Tibial nerve (tissue), 4 donors: ENCODE results near the gene LSP1. TPM values are rescaled to one million over a fixed set of nuclear protein-coding genes. Genes with fewer than 3 reads are reported as not detected.

Experiments used
- DNase-seq, 2 donors: peaks; one replicate each; pipeline ENCODE4 v3.0.0-alpha.2; 2019; ENCODE audit warnings: low spot score in 2 of 2
- H3K27ac ChIP-seq, 4 donors: fragments of 200-600 bp; sonication (generic) in 3 of 4; one replicate each; pipeline ENCODE4 v1.5.1; 2017 to 2019; ENCODE audit warnings: mild to moderate bottlenecking in 1 of 4
- H3K27me3 ChIP-seq, 2 donors: fragments of 200-600 bp; sonication (generic) in 1 of 2; one replicate each; pipeline versions ENCODE4 v1.5.1 to v1.6.0; 2017 to 2019
- H3K36me3 ChIP-seq, 3 donors: fragments of 200-600 bp; sonication (generic); one replicate each; pipeline ENCODE4 v1.5.1; 2018 to 2019
- H3K4me1 ChIP-seq, 4 donors: fragments of 200-600 bp; sonication (generic) in 3 of 4; one replicate each; pipeline ENCODE4 v1.5.1; 2017 to 2019
- H3K4me3 ChIP-seq, 4 donors: fragments of 200-600 bp; sonication (generic) in 3 of 4; one replicate each; pipeline ENCODE4 v1.5.1; 2017 to 2019; ENCODE audit warnings: mild to moderate bottlenecking in 1 of 4, moderate library complexity in 1 of 4
- H3K9me3 ChIP-seq, 4 donors: fragments of 200-600 bp; sonication (generic) in 3 of 4; one replicate each; pipeline ENCODE4 v1.5.1; 2017 to 2019
- EP300 ChIP-seq, 2 donors: sonication (generic); formaldehyde crosslinking; IDR thresholded peaks; one replicate each; pipeline ENCODE4 v1.6.1; 2017; ENCODE audit warnings: antibody characterized with exemption in 2 of 2, mild to moderate bottlenecking in 1 of 2
- POLR2A ChIP-seq, 2 donors: fragments of 450-650 bp; IDR thresholded peaks; one replicate each; pipeline ENCODE4 v1.6.1; 2017; ENCODE audit warnings: antibody characterized with exemption in 2 of 2, mild to moderate bottlenecking in 2 of 2, moderate library complexity in 2 of 2
- WGBS, 2 donors: methylation state at CpG; one replicate each; pipeline ENCODE4 v1.1.5; 2018; 5-methylcytosine and 5-hydroxymethylcytosine counted together
- total RNA-seq, 4 donors: library from RNA; depleted of rRNA; stranded (reverse); fragments of >200 nt; gene quantifications; one replicate each; pipeline ENCODE4 v1.1.0, GENCODE V29; 2016
- TF ChIP-seq, protein P1 (sequence below), 5 experiments: fragments of 200-600 bp in 3 of 5; fragments of 450-650 bp in 2 of 5; sonication (generic) in 3 of 5; IDR thresholded peaks; one replicate each; pipeline ENCODE4 v1.5.1; 2016 to 2019; ENCODE audit warnings: antibody characterized with exemption in 5 of 5, mild to moderate bottlenecking in 3 of 5, moderate library complexity in 2 of 5

Gene LSP1
- total RNA-seq, 4 donors from 2014 or later, result 36.9 to 69.0 (median 50.2) TPM

DNA sequence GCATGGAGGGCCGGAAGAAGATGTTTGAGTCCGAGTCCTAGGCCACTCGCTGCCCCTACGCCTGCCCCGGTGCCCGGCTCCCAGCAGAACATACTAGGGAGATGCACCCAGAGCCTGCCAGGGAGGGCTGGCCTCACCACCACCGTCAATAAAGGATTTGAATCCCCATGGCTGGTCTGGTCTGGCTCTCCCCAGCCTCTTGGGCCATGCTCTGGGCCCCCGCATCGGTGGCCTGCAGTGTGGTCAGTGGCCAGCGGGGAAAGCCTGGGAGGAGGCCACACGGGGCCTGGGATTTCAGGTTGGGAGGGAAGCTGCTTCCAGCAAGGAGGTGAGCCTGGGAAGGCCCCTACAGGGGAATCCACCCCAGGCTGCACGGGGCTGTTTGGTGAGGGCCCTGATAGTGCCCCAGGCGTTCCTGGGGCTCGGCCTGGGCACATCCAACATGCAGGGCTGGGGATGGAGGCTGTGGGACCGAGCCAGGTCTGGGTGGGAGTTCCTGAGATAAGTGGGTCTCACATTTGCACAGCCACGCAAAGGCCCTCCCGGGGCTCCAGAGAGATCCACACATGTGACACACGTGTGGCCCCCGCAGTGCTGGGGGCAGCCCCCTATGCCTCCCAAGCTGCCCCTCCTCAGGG lies 11.3 kb upstream of the LSP1 start:
- H3K27ac ChIP-seq, result no peak overlapping the region
- no peak for DNase-seq
- no peaks in the 10 kb centered on the region for H3K27me3 ChIP-seq
- WGBS, 2 donors, result 86 to 87% methylated on average over 12 to 14 of the region's 19 CpGs
- no peaks in the 10 kb centered on the region for H3K36me3 ChIP-seq
- TF ChIP-seq EP300 (IDR thresholded peaks at IDR 0.05) (no peak), POLR2A (IDR thresholded peaks at IDR 0.05) (no peak)
- TF ChIP-seq, protein P1, sequence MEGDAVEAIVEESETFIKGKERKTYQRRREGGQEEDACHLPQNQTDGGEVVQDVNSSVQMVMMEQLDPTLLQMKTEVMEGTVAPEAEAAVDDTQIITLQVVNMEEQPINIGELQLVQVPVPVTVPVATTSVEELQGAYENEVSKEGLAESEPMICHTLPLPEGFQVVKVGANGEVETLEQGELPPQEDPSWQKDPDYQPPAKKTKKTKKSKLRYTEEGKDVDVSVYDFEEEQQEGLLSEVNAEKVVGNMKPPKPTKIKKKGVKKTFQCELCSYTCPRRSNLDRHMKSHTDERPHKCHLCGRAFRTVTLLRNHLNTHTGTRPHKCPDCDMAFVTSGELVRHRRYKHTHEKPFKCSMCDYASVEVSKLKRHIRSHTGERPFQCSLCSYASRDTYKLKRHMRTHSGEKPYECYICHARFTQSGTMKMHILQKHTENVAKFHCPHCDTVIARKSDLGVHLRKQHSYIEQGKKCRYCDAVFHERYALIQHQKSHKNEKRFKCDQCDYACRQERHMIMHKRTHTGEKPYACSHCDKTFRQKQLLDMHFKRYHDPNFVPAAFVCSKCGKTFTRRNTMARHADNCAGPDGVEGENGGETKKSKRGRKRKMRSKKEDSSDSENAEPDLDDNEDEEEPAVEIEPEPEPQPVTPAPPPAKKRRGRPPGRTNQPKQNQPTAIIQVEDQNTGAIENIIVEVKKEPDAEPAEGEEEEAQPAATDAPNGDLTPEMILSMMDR (IDR thresholded peaks at IDR 0.05), result no peak
- peaks cover 0 to 34% (median 16%) of the 10 kb centered on the region in 4 donors for H3K4me1 ChIP-seq
- H3K4me3 ChIP-seq, result no peak overlapping the region
- no peaks in the 10 kb centered on the region for H3K9me3 ChIP-seq

DNA sequence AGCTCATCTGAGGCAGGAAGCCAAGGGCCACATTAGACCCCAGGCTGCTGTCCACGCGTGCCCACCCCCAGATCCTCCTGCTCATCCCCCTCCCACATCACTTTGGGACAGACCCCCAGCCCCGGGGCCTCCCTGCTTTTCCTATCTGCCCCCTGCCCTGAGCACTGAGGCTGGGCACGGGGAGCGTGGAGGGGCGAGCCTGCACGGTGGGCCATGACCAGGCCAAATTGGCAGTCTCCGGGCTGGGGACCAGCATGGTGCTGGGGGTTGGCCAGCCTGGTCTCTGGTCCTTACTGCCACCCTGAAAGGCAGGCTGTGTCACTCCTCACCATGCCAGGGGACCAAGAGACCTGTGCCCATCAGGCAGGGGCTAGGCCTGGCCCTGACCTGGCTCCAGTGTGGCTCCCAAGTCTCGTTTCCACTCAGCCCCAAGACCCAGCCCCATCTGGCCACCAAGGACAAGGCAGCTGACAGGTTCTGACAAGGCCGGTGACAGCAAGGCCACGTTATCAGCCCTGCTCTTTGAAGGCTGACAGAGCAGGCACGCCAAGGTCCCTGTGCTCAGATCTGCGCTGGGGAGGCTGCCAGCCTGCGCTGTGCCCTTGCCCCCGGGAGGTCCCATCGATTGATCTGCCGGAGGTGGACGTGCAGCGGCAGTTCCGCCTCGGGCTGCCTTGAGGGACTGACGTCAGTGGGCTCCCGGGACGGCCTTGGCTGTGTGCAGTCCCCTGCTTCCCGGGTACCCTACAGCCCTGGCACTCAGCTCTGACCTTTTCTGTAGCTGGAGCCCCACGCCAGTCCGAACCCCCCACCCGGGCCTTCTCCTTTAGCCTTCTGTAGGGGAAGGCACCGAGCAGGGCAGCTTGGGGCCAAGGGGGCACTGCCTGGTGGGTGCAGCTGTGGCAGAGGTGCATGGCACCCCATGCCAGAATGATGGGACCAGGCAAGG lies 10.5 kb upstream of the LSP1 start:
- TF ChIP-seq, protein P1 (IDR thresholded peaks at IDR 0.05), result no peak
- TF ChIP-seq EP300 (IDR thresholded peaks at IDR 0.05) (no peak), POLR2A (IDR thresholded peaks at IDR 0.05) (no peak)
- DNase-seq, result no peak
- WGBS, 2 donors, result 90% methylated on average over 11 to 21 of the region's 29 CpGs
- Histone ChIP-seq H3K4me3 (no peak overlapping the region), H3K27me3 (no peaks in the 10 kb centered on the region), H3K9me3 (no peaks in the 10 kb centered on the region), H3K4me1 (peaks cover 0 to 33% (median 15%) of the 10 kb centered on the region in 4 donors), H3K27ac (no peak overlapping the region), H3K36me3 (no peaks in the 10 kb centered on the region)

DNA sequence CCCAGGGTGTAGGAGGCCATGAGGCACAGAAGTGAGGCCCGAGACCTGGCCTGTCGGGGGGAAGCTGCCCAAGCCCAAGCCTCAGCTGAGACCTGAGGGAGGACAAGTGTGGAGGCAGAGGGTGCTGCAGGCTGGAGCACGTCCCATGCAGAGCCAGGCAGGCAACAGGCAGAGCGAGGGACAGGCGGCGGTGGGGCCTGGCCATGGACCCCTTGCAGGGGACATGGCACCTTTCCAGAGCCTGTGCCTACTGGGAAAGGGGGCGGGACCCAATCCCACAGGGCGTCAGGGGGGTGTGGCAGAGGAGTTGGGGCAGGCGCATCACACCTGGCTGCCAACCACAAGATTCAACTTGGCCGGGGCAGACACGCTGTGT lies 9.8 kb upstream of the LSP1 start:
- DNase-seq, result no peak
- Histone ChIP-seq H3K27me3 (no peaks in the 10 kb centered on the region), H3K36me3 (no peaks in the 10 kb centered on the region), H3K4me1 (peaks cover 0 to 26% (median 10%) of the 10 kb centered on the region in 4 donors), H3K4me3 (no peak overlapping the region), H3K9me3 (no peaks in the 10 kb centered on the region), H3K27ac (no peak overlapping the region)
- TF ChIP-seq, protein P1 (IDR thresholded peaks at IDR 0.05), result no peak
- no peak for TF ChIP-seq EP300 (IDR thresholded peaks at IDR 0.05)
- TF ChIP-seq POLR2A (IDR thresholded peaks at IDR 0.05), result no peak
- 77% methylated on average over 10 to 11 of the region's 11 CpGs for WGBS, 2 donors

DNA sequence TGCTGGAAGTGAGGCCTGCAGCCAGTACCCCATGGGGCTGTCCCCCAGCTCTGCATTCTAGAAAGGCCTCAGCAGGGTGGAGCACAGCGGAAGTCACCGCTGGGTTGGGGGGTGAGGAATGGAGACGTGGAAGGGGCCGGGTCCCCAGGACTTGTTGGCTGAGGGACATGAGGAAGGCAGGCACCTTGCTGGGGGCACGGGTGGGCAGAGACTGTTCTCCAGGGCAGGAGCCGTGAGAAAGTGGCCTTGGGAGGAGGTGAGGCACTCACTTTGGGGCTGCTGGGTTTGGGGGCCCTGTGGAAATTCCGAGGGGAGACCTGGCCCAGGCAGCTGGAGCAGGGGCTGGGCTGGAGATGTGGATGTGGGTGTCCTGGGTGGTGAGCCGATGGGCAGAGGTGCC lies 9.1 kb upstream of the LSP1 start:
- no peaks in the 10 kb centered on the region for H3K9me3 ChIP-seq
- H3K4me1 ChIP-seq, result peaks cover 0 to 26% (median 12%) of the 10 kb centered on the region in 4 donors
- WGBS, 2 donors, result 77 to 82% methylated on average over 8 of the region's 8 CpGs
- no peak for DNase-seq
- no peaks in the 10 kb centered on the region for H3K36me3 ChIP-seq
- no peaks in the 10 kb centered on the region for H3K27me3 ChIP-seq
- TF ChIP-seq, protein P1 (IDR thresholded peaks at IDR 0.05), result no peak
- TF ChIP-seq EP300 (IDR thresholded peaks at IDR 0.05) (no peak), POLR2A (IDR thresholded peaks at IDR 0.05) (no peak)
- no peak overlapping the region for H3K4me3 ChIP-seq
- peak overlapping the region in 2 of 4 donors; percentile 19 to 41 for H3K27ac ChIP-seq
